Psoas muscle (tissue), 8 donors: Measurements from ENCODE around the gene METTL15. TPM values are rescaled to one million over a fixed set of nuclear protein-coding genes. Genes with fewer than 3 reads are reported as not detected.

Experiments
- ATAC-seq, 4 donors: fragments of 200-7000 bp; cut with Tn5 transposase; one replicate each; pipeline ENCODE4 v1.9.1; 2020; ENCODE audit warnings: moderate library complexity in 3 of 4, mild to moderate bottlenecking in 2 of 4
- DNase-seq, 2 donors: peaks; one replicate each; pipeline ENCODE4 v3.0.0-alpha.2; 2020
- H3K27ac ChIP-seq: fragments of 200-600 bp; one replicate; pipeline ENCODE4 v1.8.0; 2022
- H3K27me3 ChIP-seq, 3 donors: fragments of 200-600 bp in 1 of 3; one replicate each; pipeline versions ENCODE4 v1.6.1 to v1.8.0; 2013 to 2022; ENCODE audit warnings: low read length in 2 of 3, mild to moderate bottlenecking in 2 of 3, moderate library complexity in 1 of 3; ENCODE audit not compliant: insufficient read depth in 3 of 3
- H3K36me3 ChIP-seq, 2 donors: fragments of 200-600 bp in 1 of 2; one replicate each; pipeline versions ENCODE4 v1.6.1 to v1.8.0; 2013 to 2022; ENCODE audit warnings: low read depth in 1 of 2, mild to moderate bottlenecking in 1 of 2, moderate library complexity in 1 of 2; ENCODE audit not compliant: insufficient read depth in 1 of 2
- H3K4me1 ChIP-seq: fragments of 200-600 bp; one replicate; pipeline ENCODE4 v1.8.0; 2022
- H3K4me3 ChIP-seq: fragments of 200-600 bp; one replicate; pipeline ENCODE4 v1.8.0; 2022; ENCODE audit warnings: mild to moderate bottlenecking
- H3K9me3 ChIP-seq: fragments of 200-600 bp; one replicate; pipeline ENCODE4 v1.8.0; 2022
- WGBS, 3 donors: extraction: QIAGEN DNeasy Blood & Tissue Kit; methylation state at CpG; one replicate each; pipeline versions ENCODE4 v1.1.6 to v1.1.7; 2013; 5-methylcytosine and 5-hydroxymethylcytosine counted together
- intact Hi-C, 2 donors: fragments of 100-400 bp; cut with DNase I; formaldehyde crosslinking; loops; one replicate each; pipeline versions ENCODE4 v1.11.0 to v1.14.2; 2022
- polyA plus RNA-seq, 3 donors: library from polyadenylated mRNA; stranded (reverse); fragments of 200-250 nt; gene quantifications; one replicate each; pipeline ENCODE4 v1.2.3, GENCODE V29; 2013
- total RNA-seq, 4 donors: library from RNA; stranded (reverse); fragmentation: NEBNext Ultra II Directional in 2 of 4; extraction: Animal tissue kit (Norgen Biotek cat#: 25700) in 2 of 4; gene quantifications; one replicate each; pipeline versions ENCODE4 v1.2.1 to v1.2.4, GENCODE V29; 2021 to 2023
- TF ChIP-seq, protein P1 (sequence below): fragments of 200-600 bp; IDR thresholded peaks from one replicate; pipeline ENCODE4 v1.8.0; 2022; ENCODE audit warnings: antibody characterized with exemption
- donor health status: healthy with polysubstance abuse.
- donor health status: DM: no; HTN: no; CAD: no; lungs with moderate emphysema.
- donor health status: Bipolar disorder and iron deficiency.
- donor health status: healthy.
- donor health status: DM: yes; HTN: yes; CAD: no.
- donor health status: DM: no; HTN: no; CAD: no.
- donor health status: DM: no; HTN: no; CAD: no.
- donor health status: DM: yes; HTN: yes; CAD: no.

The METTL15 gene
- total and polyA plus RNA-seq, 7 donors, result 3.6 to 9.5 (median 8.4) TPM

DNA sequence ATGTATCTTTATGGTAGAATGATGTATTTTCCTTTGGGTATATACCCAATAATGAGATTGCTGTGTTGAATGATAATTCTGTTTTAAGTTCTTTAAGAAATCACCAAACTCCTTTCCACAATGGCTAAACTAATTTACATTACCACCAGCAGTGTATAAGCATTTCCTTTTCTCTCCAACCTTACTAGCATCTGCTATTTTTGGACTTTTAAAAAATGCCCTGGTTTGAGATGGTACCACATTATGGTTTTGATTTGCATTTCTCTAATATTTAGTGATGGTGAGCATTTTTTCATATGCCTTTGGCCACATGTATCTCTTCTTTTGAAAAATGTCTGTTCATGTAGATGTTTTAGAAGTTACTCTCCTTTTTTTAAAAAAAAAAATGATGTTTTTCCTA is 142.0 kb downstream of the METTL15 start:
- DNase-seq (no peak), ATAC-seq (no peak)
- H3K4me1 ChIP-seq, result no peaks in the 10 kb centered on the region
- TF ChIP-seq, protein P1, sequence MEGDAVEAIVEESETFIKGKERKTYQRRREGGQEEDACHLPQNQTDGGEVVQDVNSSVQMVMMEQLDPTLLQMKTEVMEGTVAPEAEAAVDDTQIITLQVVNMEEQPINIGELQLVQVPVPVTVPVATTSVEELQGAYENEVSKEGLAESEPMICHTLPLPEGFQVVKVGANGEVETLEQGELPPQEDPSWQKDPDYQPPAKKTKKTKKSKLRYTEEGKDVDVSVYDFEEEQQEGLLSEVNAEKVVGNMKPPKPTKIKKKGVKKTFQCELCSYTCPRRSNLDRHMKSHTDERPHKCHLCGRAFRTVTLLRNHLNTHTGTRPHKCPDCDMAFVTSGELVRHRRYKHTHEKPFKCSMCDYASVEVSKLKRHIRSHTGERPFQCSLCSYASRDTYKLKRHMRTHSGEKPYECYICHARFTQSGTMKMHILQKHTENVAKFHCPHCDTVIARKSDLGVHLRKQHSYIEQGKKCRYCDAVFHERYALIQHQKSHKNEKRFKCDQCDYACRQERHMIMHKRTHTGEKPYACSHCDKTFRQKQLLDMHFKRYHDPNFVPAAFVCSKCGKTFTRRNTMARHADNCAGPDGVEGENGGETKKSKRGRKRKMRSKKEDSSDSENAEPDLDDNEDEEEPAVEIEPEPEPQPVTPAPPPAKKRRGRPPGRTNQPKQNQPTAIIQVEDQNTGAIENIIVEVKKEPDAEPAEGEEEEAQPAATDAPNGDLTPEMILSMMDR, result no peak
- H3K4me3 ChIP-seq, result no peak overlapping the region
- no peaks in the 10 kb centered on the region for H3K27me3 ChIP-seq
- H3K36me3 ChIP-seq, result no peaks in the 10 kb centered on the region
- no peaks in the 10 kb centered on the region for H3K9me3 ChIP-seq
- intact Hi-C loops, result no loop called here
- no peak overlapping the region for H3K27ac ChIP-seq

DNA sequence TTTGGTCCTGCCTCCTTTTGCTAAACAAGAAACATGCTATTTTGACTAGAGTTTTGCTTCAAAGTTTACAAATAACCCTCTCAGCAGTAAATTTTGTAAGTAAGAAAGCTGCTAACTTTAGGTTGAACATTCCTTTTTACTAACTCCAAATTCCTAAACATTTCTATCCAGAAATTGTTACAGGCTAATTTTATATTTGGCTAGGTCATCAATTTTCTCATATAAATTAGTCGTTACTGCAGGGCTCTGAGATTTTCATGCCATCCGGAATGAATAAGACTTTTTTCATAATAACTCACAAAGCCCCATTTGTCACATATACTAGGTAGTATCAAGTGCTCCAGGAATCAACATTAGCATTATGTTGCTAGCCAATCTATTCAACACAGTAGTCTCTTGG is 143.1 kb downstream of the METTL15 start:
- TF ChIP-seq, protein P1, result no peak
- Histone ChIP-seq H3K36me3 (no peaks in the 10 kb centered on the region), H3K27me3 (no peaks in the 10 kb centered on the region), H3K4me3 (no peak overlapping the region), H3K27ac (no peak overlapping the region), H3K9me3 (no peaks in the 10 kb centered on the region), H3K4me1 (no peaks in the 10 kb centered on the region)
- 63 to 92% (median 69%) methylated on average over 2 of the region's 2 CpGs for WGBS, 3 donors
- intact Hi-C loops, result no loop called here
- DNase-seq (no peak), ATAC-seq (no peak)

DNA sequence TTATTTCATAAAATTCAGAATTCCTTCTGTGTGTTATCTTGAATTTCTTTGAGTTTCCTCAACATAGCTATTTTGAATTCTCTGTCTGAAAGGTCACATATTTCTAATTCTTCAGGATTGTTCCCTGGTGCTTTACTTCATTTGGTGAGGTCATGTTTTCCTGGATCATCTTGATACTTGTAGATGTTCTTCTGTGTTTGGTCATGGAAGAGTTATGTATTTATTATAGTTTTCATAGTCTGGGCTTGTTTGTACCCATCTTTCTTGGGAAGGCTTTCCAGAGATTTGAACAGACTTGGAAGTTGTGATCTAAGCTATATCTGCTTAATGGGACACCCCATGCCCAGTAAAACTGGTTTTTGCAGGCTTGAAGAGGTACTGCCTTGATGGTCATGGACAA is 149.6 kb downstream of the METTL15 start:
- H3K9me3 ChIP-seq, result peaks cover 4% of the 10 kb centered on the region
- DNase-seq (no peak), ATAC-seq (no peak)
- no peak overlapping the region for H3K4me3 ChIP-seq
- H3K36me3 ChIP-seq, result no peaks in the 10 kb centered on the region
- no peaks in the 10 kb centered on the region for H3K4me1 ChIP-seq
- no peak overlapping the region for H3K27ac ChIP-seq
- intact Hi-C loops, result no loop called here
- TF ChIP-seq, protein P1, result no peak
- H3K27me3 ChIP-seq, result no peaks in the 10 kb centered on the region

GRCh38 chr11:28259177-28259843 is 151.1 kb downstream of the METTL15 start:
- ATAC-seq, result no peak
- intact Hi-C loops, result no loop called here
- no peaks in the 10 kb centered on the region for H3K27me3 ChIP-seq
- no peaks in the 10 kb centered on the region for H3K4me1 ChIP-seq
- H3K4me3 ChIP-seq, result no peak overlapping the region
- DNase-seq, result no peak
- WGBS, 3 donors, result 85% methylated on average over 8 of the region's 8 CpGs
- no peak overlapping the region for H3K27ac ChIP-seq
- H3K9me3 ChIP-seq, result peaks cover 4% of the 10 kb centered on the region
- no peaks in the 10 kb centered on the region for H3K36me3 ChIP-seq
- TF ChIP-seq, protein P1, result no peak

DNA sequence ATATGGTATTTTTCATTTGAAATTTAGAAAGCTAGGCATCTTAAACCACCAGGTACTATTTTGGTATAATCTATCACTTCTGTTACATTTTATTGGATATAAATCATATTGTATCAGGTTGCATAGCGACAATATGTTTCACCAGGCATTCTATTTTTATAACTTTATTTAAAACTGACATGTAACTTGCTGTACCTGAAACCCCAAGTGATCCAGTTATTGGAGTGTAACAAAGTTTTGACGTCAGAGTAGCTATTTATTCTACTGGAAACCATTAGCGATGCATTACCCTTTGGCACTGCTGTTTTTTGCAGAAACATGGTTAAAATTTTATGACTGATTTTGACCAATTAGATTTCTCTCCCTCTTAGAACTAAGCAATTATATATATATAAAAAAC is 160.7 kb downstream of the METTL15 start:
- intact Hi-C loops, result no loop called here
- Histone ChIP-seq H3K27ac (no peak overlapping the region), H3K27me3 (no peaks in the 10 kb centered on the region), H3K36me3 (no peaks in the 10 kb centered on the region), H3K9me3 (no peaks in the 10 kb centered on the region), H3K4me1 (no peaks in the 10 kb centered on the region), H3K4me3 (no peak overlapping the region)
- no peak for ATAC-seq
- no peak for DNase-seq
- WGBS, 3 donors, result 64 to 88% (median 74%) methylated on average over 3 of the region's 3 CpGs
- TF ChIP-seq, protein P1, result no peak
